ENCODE measurements around the gene ST6GALNAC3.

ST6GALNAC3 gene

GRCh38 chr1:76257823-76258222, 183.3 kb downstream of the ST6GALNAC3 start:
- TF ChIP-seq, protein P1, sequence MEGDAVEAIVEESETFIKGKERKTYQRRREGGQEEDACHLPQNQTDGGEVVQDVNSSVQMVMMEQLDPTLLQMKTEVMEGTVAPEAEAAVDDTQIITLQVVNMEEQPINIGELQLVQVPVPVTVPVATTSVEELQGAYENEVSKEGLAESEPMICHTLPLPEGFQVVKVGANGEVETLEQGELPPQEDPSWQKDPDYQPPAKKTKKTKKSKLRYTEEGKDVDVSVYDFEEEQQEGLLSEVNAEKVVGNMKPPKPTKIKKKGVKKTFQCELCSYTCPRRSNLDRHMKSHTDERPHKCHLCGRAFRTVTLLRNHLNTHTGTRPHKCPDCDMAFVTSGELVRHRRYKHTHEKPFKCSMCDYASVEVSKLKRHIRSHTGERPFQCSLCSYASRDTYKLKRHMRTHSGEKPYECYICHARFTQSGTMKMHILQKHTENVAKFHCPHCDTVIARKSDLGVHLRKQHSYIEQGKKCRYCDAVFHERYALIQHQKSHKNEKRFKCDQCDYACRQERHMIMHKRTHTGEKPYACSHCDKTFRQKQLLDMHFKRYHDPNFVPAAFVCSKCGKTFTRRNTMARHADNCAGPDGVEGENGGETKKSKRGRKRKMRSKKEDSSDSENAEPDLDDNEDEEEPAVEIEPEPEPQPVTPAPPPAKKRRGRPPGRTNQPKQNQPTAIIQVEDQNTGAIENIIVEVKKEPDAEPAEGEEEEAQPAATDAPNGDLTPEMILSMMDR (conservative IDR thresholded peaks at IDR 0.05) = no peak
- H3K27ac ChIP-seq = no peak overlapping the region

DNA sequence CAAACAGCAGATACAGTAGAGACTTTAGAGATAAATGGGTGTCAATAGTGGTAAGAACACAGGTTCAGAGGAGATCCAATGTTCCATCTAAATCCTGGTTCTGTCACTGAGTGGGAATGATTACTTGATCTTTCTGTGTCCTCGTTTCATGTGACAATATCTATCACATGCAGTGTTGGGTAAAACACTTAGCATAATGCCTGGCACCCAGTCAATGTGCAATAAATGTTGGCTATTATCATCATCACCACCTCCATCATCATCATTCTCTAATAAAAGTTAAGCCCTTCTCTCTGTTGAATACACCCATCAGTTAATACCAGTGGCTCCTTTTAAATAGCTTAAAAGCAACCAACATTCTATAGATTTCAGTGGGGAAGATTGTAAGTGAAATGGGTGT, 184.7 kb downstream of the ST6GALNAC3 start:
- no peak overlapping the region for H3K27ac ChIP-seq
- TF ChIP-seq, protein P1 (conservative IDR thresholded peaks at IDR 0.05) = no peak

- TF ChIP-seq, protein P1 (conservative IDR thresholded peaks at IDR 0.05) = no peak
- no peak overlapping the region for H3K27ac ChIP-seq
Observed at GRCh38 chr1:76260279-76260678, 185.7 kb downstream of the ST6GALNAC3 start.

DNA sequence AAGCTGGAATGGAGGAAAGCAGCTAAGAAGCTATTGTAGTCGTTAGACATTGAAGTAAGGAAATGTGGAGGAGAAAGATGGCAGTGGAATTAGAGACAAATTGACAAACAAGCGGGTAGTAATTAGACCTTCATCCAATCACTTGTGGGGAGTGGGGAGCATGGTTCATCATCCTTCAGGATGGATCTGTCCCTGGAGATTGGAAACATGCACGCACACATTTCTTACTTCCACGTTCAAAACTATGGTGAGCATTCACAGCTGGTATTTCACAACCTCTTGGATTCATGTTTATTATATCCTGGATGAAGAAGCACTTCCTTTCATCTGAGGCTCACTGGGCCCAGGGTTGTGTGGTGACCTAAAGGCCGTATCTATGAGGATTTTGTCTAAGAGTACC, 188.1 kb downstream of the ST6GALNAC3 start:
- TF ChIP-seq, protein P1 (conservative IDR thresholded peaks at IDR 0.05) = no peak
- H3K27ac ChIP-seq = no peak overlapping the region

DNA sequence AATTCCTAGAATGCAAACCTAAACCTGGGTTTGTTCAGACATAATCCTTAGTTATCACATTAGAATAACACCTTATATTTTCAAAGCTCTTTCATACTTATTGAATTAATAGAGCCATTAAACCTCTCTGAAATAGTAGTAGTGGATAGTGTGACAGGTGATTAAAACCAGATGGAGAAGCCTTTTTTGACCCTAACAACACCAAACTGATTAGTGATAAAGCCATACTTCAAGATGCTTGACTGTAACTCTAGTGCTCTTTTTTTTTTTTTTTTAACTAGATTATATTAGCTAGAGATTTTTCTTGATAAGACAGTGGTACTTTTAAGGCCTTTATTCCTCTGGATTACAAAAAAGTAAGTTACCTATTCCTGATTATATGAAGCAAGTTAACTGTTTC, 190.1 kb downstream of the ST6GALNAC3 start:
- TF ChIP-seq, protein P1 (conservative IDR thresholded peaks at IDR 0.05) = no peak
- H3K27ac ChIP-seq = no peak overlapping the region

- H3K27ac ChIP-seq = no peak overlapping the region
- TF ChIP-seq, protein P1 (conservative IDR thresholded peaks at IDR 0.05) = no peak
Observed at GRCh38 chr1:76266762-76267161, 192.2 kb downstream of the ST6GALNAC3 start.

DNA sequence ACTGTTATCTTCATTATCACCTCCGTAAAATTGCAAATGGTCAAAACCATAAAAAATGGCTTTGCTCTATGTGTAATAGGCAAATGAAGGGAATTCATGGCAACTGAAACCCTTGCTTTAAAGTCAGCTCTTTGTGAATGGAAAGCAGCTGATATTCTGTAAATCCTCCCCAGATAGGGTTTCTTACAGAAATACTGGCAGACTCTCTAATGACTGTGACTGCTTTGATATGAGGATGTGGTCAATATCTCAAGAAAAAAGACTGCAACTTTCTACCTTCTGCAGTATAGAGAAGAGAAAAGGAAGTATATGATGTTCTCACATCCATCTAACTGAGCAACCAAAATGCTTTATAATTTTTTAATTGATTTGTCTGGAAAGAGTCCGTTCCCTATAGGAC, 193.1 kb downstream of the ST6GALNAC3 start:
- H3K27ac ChIP-seq = no peak overlapping the region

More for the DNA sequence above, 193.1 kb downstream of the ST6GALNAC3 start:
- TF ChIP-seq, protein P1 (conservative IDR thresholded peaks at IDR 0.05) = no peak

Data from VCaP (cell line).